Calu3 (cell line): ENCODE measurements around the gene RAB3C. TPM values are rescaled to one million over a fixed set of nuclear protein-coding genes. Genes with fewer than 3 reads are reported as not detected.

Experiments
- BruUV-seq: library from RNA; stranded (reverse); fragments of 400-500 nt; replicated peaks from 2 replicates; lab custom pipeline; 2021; lab: Mats Ljungman, UMichigan
- CTCF ChIA-PET: fragments of 300-600 bp; sonication (Branson Sonifier 250); formaldehyde crosslinking; loops from one replicate; lab custom pipeline; 2022; ENCODE audit warnings: antibody characterized with exemption; lab: Charles Lee
- DNase-seq: peaks from one replicate; pipeline ENCODE4 v3.0.0; 2022
- H3K27ac Mint-ChIP-seq: one replicate; pipeline ENCODE4 v1.8.0; 2022; ENCODE audit warnings: mixed read lengths; ENCODE audit not compliant: unreplicated experiment
- H3K27me3 Mint-ChIP-seq: one replicate; pipeline ENCODE4 v1.8.0; 2022; ENCODE audit warnings: mixed read lengths; ENCODE audit not compliant: unreplicated experiment
- H3K36me3 Mint-ChIP-seq: one replicate; pipeline ENCODE4 v1.8.0; 2022; ENCODE audit warnings: mild to moderate bottlenecking, moderate library complexity, mixed read lengths; ENCODE audit not compliant: insufficient read depth, unreplicated experiment
- H3K4me1 Mint-ChIP-seq: one replicate; pipeline ENCODE4 v1.8.0; 2022; ENCODE audit warnings: mild to moderate bottlenecking, low read depth, mixed read lengths; ENCODE audit not compliant: unreplicated experiment
- H3K4me3 Mint-ChIP-seq: one replicate; pipeline ENCODE4 v1.8.0; 2022; ENCODE audit warnings: mild to moderate bottlenecking, low read depth, moderate library complexity, mixed read lengths; ENCODE audit not compliant: unreplicated experiment
- H3K9me3 Mint-ChIP-seq: one replicate; pipeline ENCODE4 v1.8.0; 2022; ENCODE audit warnings: low read depth, mixed read lengths; ENCODE audit not compliant: unreplicated experiment
- CTCF ChIP-seq: fragments of 200-600 bp; IDR thresholded peaks from one replicate; pipeline ENCODE4 v1.8.0; 2022; ENCODE audit warnings: antibody characterized with exemption; ENCODE audit not compliant: unreplicated experiment
- intact Hi-C: fragments of 100-400 bp; cut with micrococcal nuclease; formaldehyde crosslinking; loops from one replicate; pipeline ENCODE4 v1.10.0; 2022; ENCODE audit not compliant: unreplicated experiment
- total RNA-seq: library from RNA; stranded (reverse); gene quantifications from 2 replicates; pipeline ENCODE4 v1.2.3, GENCODE V29; 2022

The RAB3C gene
- total RNA-seq, 1 experiment from 2014 or later = not detected

- intact Hi-C loops = no loop called here
- CTCF ChIA-PET = no interaction called here
- Mint-ChIP-seq H3K4me3 (no peak overlapping the region), H3K27ac (no peak overlapping the region), H3K27me3 (peaks cover 67% of the 10 kb centered on the region), H3K36me3 (no peaks in the 10 kb centered on the region), H3K9me3 (no peaks in the 10 kb centered on the region), H3K4me1 (no peaks in the 10 kb centered on the region)
- no peak for TF ChIP-seq CTCF
- DNase-seq = no peak
- BruUV-seq = no TSS peak
Observed at GRCh38 chr5:58800861-58801540, 218.1 kb downstream of the RAB3C start.

- no peaks in the 10 kb centered on the region for H3K9me3 Mint-ChIP-seq
- no peak overlapping the region for H3K27ac Mint-ChIP-seq
- H3K36me3 Mint-ChIP-seq = no peaks in the 10 kb centered on the region
- BruUV-seq = no TSS peak
- no peak for TF ChIP-seq CTCF
- DNase-seq = no peak
- H3K4me1 Mint-ChIP-seq = no peaks in the 10 kb centered on the region
- H3K4me3 Mint-ChIP-seq = no peak overlapping the region
- H3K27me3 Mint-ChIP-seq = peaks cover 61% of the 10 kb centered on the region
- intact Hi-C loops = no loop called here
- CTCF ChIA-PET = interaction anchor here (0.8 kb wide), 1 partner anchor 289 kb away, joined by 3 read pairs; no protein-coding TSS in a partner anchor
Observed at GRCh38 chr5:58803056-58803455, 220.2 kb downstream of the RAB3C start.

GRCh38 chr5:58804291-58804690 is 221.4 kb downstream of the RAB3C start:
- Mint-ChIP-seq H3K36me3 (no peaks in the 10 kb centered on the region), H3K4me3 (no peak overlapping the region), H3K9me3 (no peaks in the 10 kb centered on the region), H3K27ac (no peak overlapping the region), H3K27me3 (peaks cover 51% of the 10 kb centered on the region), H3K4me1 (no peaks in the 10 kb centered on the region)
- intact Hi-C loops = no loop called here
- TF ChIP-seq CTCF = no peak
- DNase-seq = no peak
- BruUV-seq = no TSS peak
- CTCF ChIA-PET = no interaction called here

GRCh38 chr5:58810086-58810485 is 227.2 kb downstream of the RAB3C start:
- no peak for DNase-seq
- H3K4me3 Mint-ChIP-seq = no peak overlapping the region
- TF ChIP-seq CTCF = no peak
- CTCF ChIA-PET = no interaction called here
- intact Hi-C loops = no loop called here
- H3K4me1 Mint-ChIP-seq = no peaks in the 10 kb centered on the region
- H3K27me3 Mint-ChIP-seq = peaks cover 63% of the 10 kb centered on the region
- no peak overlapping the region for H3K27ac Mint-ChIP-seq
- H3K36me3 Mint-ChIP-seq = no peaks in the 10 kb centered on the region
- no peaks in the 10 kb centered on the region for H3K9me3 Mint-ChIP-seq
- BruUV-seq = no TSS peak
